ENCODE data around the gene CACNA1C.

- no peak for TF ChIP-seq CTCF (conservative IDR thresholded peaks at IDR 0.05)
- no peak for TF ChIP-seq EZH2 (IDR thresholded peaks at IDR 0.05; ENCODE audit: low read depth)
Measured at GRCh38 chr12:2070440-2071045, 17.8 kb downstream of the CACNA1C start.

All from PC-9 (cell line).